Fibroblast of villous mesenchyme (primary cell): ENCODE results near the gene PPP5C. TPM values are rescaled to one million over a fixed set of nuclear protein-coding genes. Genes with fewer than 3 reads are reported as not detected.
"Not testable (repeated sequence)": the region's sequence is repeated elsewhere in the genome, so short reads cannot be mapped to it uniquely, and the experiment has no call there.

Source experiments
- DNase-seq: peaks from one replicate; pipeline ENCODE4 v3.0.0-alpha.2; 2010; ENCODE audit warnings: low read depth
- H3K4me3 ChIP-seq: 2 replicates; pipeline ENCODE4 v1.5.1; 2011; ENCODE audit warnings: low read depth, mild to moderate bottlenecking, low read length
- CTCF ChIP-seq: IDR thresholded peaks from 2 replicates; pipeline ENCODE4 v1.5.1; 2012; ENCODE audit warnings: low read depth, mild to moderate bottlenecking, low read length; ENCODE audit not compliant: insufficient read depth
- total RNA-seq: library from RNA; depleted of rRNA; stranded (reverse); fragments of >200 nt; gene quantifications from 2 replicates; pipeline ENCODE4 v1.2.3, GENCODE V29; 2012

The PPP5C gene
- total RNA-seq, 1 donor: 44.9 TPM

- TF ChIP-seq CTCF: no peak
- no peak overlapping the region for H3K4me3 ChIP-seq
- no peak for DNase-seq
Observed at GRCh38 chr19:46319613-46320012, 27.3 kb upstream of the PPP5C start.

GRCh38 chr19:46320559-46320958 is 26.3 kb upstream of the PPP5C start:
- H3K4me3 ChIP-seq: no peak overlapping the region
- no peak for DNase-seq
- no peak for TF ChIP-seq CTCF

DNA sequence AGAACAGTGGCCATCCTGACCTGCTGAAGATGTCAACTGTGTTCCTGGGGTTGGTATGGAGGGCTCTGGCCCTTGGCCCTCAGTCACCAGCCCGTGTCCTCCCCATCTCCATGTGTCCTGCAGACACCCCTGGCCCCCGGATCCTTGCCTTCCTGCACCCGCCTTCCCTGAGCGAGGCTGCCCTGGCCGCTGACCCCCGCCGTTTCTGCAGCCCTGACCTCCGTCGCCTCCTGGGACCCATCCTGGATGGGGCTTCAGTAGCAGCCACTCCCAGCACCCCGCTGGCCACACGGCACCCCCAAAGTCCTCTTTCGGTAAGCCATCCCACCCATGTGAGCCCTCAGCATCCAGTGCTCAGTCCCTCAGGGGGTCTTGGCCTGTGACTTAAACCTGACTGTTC is 25.2 kb upstream of the PPP5C start:
- no peak overlapping the region for H3K4me3 ChIP-seq
- TF ChIP-seq CTCF: no peak
- no peak for DNase-seq

- not testable (repeated sequence) for DNase-seq, H3K4me3 ChIP-seq
Observed at GRCh38 chr19:46323227-46323626, 23.7 kb upstream of the PPP5C start.

DNA sequence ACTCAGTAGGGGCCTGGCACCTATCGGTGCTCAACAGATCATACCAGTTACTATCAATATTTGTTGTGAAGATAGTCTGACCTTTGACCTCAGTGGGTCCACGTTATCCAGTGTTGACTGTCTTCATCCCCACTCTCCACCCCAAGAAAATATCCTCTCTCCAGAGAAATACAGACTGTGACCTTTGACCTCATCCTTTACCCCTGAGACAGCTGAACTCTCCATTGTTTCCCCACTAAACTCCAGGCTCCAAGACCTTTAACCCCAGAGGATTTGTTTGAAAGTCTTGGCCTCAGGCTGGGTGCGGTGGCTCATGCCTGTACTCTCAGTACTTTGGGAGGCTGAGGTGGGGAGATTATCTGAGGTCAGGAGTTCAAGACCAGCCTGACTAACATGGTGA is 22.6 kb upstream of the PPP5C start:
- no peak for DNase-seq
- H3K4me3 ChIP-seq: no peak overlapping the region
- no peak for TF ChIP-seq CTCF

DNA sequence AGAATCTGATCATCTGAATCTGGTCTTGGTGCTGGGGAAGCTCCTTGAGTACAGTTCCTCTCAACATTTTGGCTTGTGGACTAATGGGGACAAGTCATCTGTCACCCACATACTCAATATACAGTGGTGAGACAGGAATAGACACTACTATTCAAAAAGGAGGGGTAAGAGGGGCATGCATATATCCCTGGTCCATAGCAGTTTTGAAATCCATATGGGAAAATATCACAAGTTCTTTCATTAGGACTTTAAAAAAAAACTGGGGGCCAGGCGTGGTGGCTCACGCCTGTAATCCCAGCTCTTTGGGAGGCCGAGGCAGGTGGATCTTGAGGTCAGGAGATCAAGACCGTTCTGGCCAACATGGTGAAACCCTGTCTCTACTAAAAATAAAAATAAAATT is 20.3 kb upstream of the PPP5C start:
- DNase-seq: no peak
- H3K4me3 ChIP-seq: no peak overlapping the region
- no peak for TF ChIP-seq CTCF

GRCh38 chr19:46328079-46328478 is 18.8 kb upstream of the PPP5C start:
- TF ChIP-seq CTCF: no peak
- no peak overlapping the region for H3K4me3 ChIP-seq
- peak; percentile 74 for DNase-seq
